PC-9 (cell line): ENCODE results near the gene CAMTA1. TPM values are rescaled to one million over a fixed set of nuclear protein-coding genes. Genes with fewer than 3 reads are reported as not detected.
A peak's percentile ranks its signal among the peaks of the same experiment; 100 is the strongest.

ENCODE experiments used
- BruUV-seq: library from RNA; stranded (reverse); fragments of 400-500 nt; replicated peaks from 2 replicates; lab custom pipeline; 2021; lab: Mats Ljungman, UMichigan
- CTCF ChIA-PET: fragments of 300-600 bp; sonication (Branson Sonifier 250); formaldehyde crosslinking; loops from one replicate; lab custom pipeline; 2022; ENCODE audit warnings: antibody characterized with exemption; lab: Charles Lee
- POLR2A ChIA-PET: fragments of 300-600 bp; sonication (Branson Sonifier 250); formaldehyde crosslinking; loops from one replicate; lab custom pipeline; 2022; ENCODE audit warnings: antibody characterized with exemption; ENCODE audit not compliant: unreplicated experiment; lab: Charles Lee
- DNase-seq, 2 experiments: peaks; one replicate each; pipeline versions ENCODE4 v3.0.0 to v3.0.0-alpha.2; 2015 to 2022; ENCODE audit warnings: mixed read lengths in 1 of 2
- H2AFZ ChIP-seq: fragments of 200-600 bp; sonication (generic); 2 replicates; pipeline ENCODE4 v1.8.1; 2017; ENCODE audit warnings: antibody characterized with exemption
- H3F3A ChIP-seq: fragments of 200-600 bp; sonication (generic); 2 replicates; pipeline ENCODE4 v1.8.1; 2017; ENCODE audit warnings: antibody characterized with exemption, mild to moderate bottlenecking, low read depth; ENCODE audit not compliant: insufficient read depth
- H3K27ac ChIP-seq: fragments of 200-600 bp; sonication (generic); 2 replicates; pipeline ENCODE4 v1.6.1; 2016; ENCODE audit warnings: mixed run types
- H3K27me3 ChIP-seq: fragments of 200-600 bp; sonication (generic); 2 replicates; pipeline ENCODE4 v1.6.1; 2016; ENCODE audit warnings: low read depth, mixed run types; ENCODE audit not compliant: insufficient read depth
- H3K36me3 ChIP-seq: fragments of 200-600 bp; sonication (generic); 2 replicates; pipeline ENCODE4 v1.6.1; 2016; ENCODE audit warnings: low read depth, mixed run types
- H3K4me1 ChIP-seq: fragments of 200-600 bp; sonication (generic); replicated peaks from 2 replicates; pipeline ENCODE4 v1.6.1; 2016; ENCODE audit warnings: mixed run types; ENCODE audit not compliant: insufficient read depth
- H3K4me2 ChIP-seq: fragments of 200-600 bp; sonication (generic); 2 replicates; pipeline ENCODE4 v1.6.1; 2017; ENCODE audit warnings: mixed run types
- H3K4me3 ChIP-seq: fragments of 200-600 bp; sonication (generic); 2 replicates; pipeline ENCODE4 v1.6.1; 2016; ENCODE audit warnings: mixed run types
- H3K79me2 ChIP-seq: fragments of 200-600 bp; sonication (generic); 2 replicates; pipeline ENCODE4 v1.6.1; 2017; ENCODE audit warnings: low read depth, mixed run types
- H3K9me2 ChIP-seq: fragments of 200-600 bp; sonication (generic); 2 replicates; pipeline ENCODE4 v1.8.1; 2017; ENCODE audit warnings: mild to moderate bottlenecking; ENCODE audit not compliant: insufficient read depth
- H3K9me3 ChIP-seq: fragments of 200-600 bp; sonication (generic); 2 replicates; pipeline ENCODE4 v1.8.1; 2016; ENCODE audit warnings: low read depth; ENCODE audit not compliant: insufficient read depth
- H4K20me1 ChIP-seq: fragments of 200-600 bp; sonication (generic); 2 replicates; pipeline ENCODE4 v1.8.1; 2017; ENCODE audit not compliant: insufficient read depth
- EZH2 ChIP-seq: fragments of 200-600 bp; sonication (generic); IDR thresholded peaks from 2 replicates; pipeline ENCODE4 v1.8.0; 2017; ENCODE audit warnings: antibody characterized with exemption, low read depth
- intact Hi-C: fragments of 100-400 bp; cut with micrococcal nuclease; formaldehyde crosslinking; loops from one replicate; pipeline ENCODE4 v1.10.0; 2022; ENCODE audit not compliant: unreplicated experiment
- total RNA-seq: library from RNA; stranded (reverse); gene quantifications from 2 replicates; pipeline ENCODE4 v1.2.3, GENCODE V29; 2021
- TF ChIP-seq, protein P1 (sequence below): fragments of 200-600 bp; sonication (generic); conservative IDR thresholded peaks from 2 replicates; pipeline ENCODE4 v1.6.1; 2017; ENCODE audit warnings: mixed run types, antibody characterized with exemption, mild to moderate bottlenecking, moderate library complexity

Gene CAMTA1
- total RNA-seq, 1 experiment from 2014 or later, result 72.3 TPM

GRCh38 chr1:7265771-7266371, 480.6 kb downstream of the CAMTA1 start:
- CTCF ChIA-PET, result no interaction called here
- Histone ChIP-seq H3K36me3 (no peaks in the 10 kb centered on the region), H3K79me2 (no peaks in the 10 kb centered on the region), H4K20me1 (no peaks in the 10 kb centered on the region), H3F3A (no peaks in the 10 kb centered on the region), H3K9me2 (no peaks in the 10 kb centered on the region), H3K4me3 (no peak overlapping the region), H3K4me1 (no peaks in the 10 kb centered on the region), H3K27me3 (peaks cover 31% of the 10 kb centered on the region), H3K9me3 (no peaks in the 10 kb centered on the region), H3K4me2 (no peak overlapping the region), H2AFZ (no peak overlapping the region), H3K27ac (no peak overlapping the region)
- TF ChIP-seq, protein P1, sequence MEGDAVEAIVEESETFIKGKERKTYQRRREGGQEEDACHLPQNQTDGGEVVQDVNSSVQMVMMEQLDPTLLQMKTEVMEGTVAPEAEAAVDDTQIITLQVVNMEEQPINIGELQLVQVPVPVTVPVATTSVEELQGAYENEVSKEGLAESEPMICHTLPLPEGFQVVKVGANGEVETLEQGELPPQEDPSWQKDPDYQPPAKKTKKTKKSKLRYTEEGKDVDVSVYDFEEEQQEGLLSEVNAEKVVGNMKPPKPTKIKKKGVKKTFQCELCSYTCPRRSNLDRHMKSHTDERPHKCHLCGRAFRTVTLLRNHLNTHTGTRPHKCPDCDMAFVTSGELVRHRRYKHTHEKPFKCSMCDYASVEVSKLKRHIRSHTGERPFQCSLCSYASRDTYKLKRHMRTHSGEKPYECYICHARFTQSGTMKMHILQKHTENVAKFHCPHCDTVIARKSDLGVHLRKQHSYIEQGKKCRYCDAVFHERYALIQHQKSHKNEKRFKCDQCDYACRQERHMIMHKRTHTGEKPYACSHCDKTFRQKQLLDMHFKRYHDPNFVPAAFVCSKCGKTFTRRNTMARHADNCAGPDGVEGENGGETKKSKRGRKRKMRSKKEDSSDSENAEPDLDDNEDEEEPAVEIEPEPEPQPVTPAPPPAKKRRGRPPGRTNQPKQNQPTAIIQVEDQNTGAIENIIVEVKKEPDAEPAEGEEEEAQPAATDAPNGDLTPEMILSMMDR, result no peak
- TF ChIP-seq EZH2, result no peak
- no TSS peak for BruUV-seq
- intact Hi-C loops, result no loop called here
- POLR2A ChIA-PET, result no interaction called here
- peak in 1 of 2 experiments; percentile 11 for DNase-seq

GRCh38 chr1:7266561-7266960, 481.3 kb downstream of the CAMTA1 start:
- H3K4me1 ChIP-seq, result no peaks in the 10 kb centered on the region
- no peaks in the 10 kb centered on the region for H3F3A ChIP-seq
- intact Hi-C loops, result no loop called here
- H3K9me2 ChIP-seq, result no peaks in the 10 kb centered on the region
- no peaks in the 10 kb centered on the region for H3K9me3 ChIP-seq
- H3K27me3 ChIP-seq, result peaks cover 24% of the 10 kb centered on the region
- no peak overlapping the region for H2AFZ ChIP-seq
- H3K4me2 ChIP-seq, result no peak overlapping the region
- ChIA-PET CTCF (no interaction called here), POLR2A (no interaction called here)
- no peak for TF ChIP-seq EZH2
- TF ChIP-seq, protein P1, result no peak
- no peaks in the 10 kb centered on the region for H3K36me3 ChIP-seq
- no peaks in the 10 kb centered on the region for H3K79me2 ChIP-seq
- no peak overlapping the region for H3K4me3 ChIP-seq
- DNase-seq, result no peak
- no TSS peak for BruUV-seq
- H3K27ac ChIP-seq, result no peak overlapping the region
- H4K20me1 ChIP-seq, result no peaks in the 10 kb centered on the region

GRCh38 chr1:7267493-7267892, 482.2 kb downstream of the CAMTA1 start:
- no TSS peak for BruUV-seq
- TF ChIP-seq EZH2, result no peak
- TF ChIP-seq, protein P1, result no peak
- intact Hi-C loops, result no loop called here
- no peak overlapping the region for H3K4me2 ChIP-seq
- H3K27me3 ChIP-seq, result peaks cover 18% of the 10 kb centered on the region
- H3F3A ChIP-seq, result no peaks in the 10 kb centered on the region
- no peaks in the 10 kb centered on the region for H3K9me3 ChIP-seq
- no peaks in the 10 kb centered on the region for H4K20me1 ChIP-seq
- ChIA-PET POLR2A (no interaction called here), CTCF (no interaction called here)
- no peaks in the 10 kb centered on the region for H3K4me1 ChIP-seq
- no peaks in the 10 kb centered on the region for H3K36me3 ChIP-seq
- H3K79me2 ChIP-seq, result no peaks in the 10 kb centered on the region
- H2AFZ ChIP-seq, result no peak overlapping the region
- no peak overlapping the region for H3K4me3 ChIP-seq
- DNase-seq, result no peak
- H3K27ac ChIP-seq, result no peak overlapping the region
- H3K9me2 ChIP-seq, result no peaks in the 10 kb centered on the region
